AG04450 (cell line): ENCODE data around the gene KHSRP. TPM values are rescaled to one million over a fixed set of nuclear protein-coding genes. Genes with fewer than 3 reads are reported as not detected.

Experiments used
- CTCF ChIA-PET: fragments of 300-600, 350-600 bp; formaldehyde crosslinking; extraction: SDS; loops from one replicate; lab custom pipeline; 2022; ENCODE audit warnings: antibody characterized with exemption, inconsistent platforms; lab: Charles Lee
- POLR2A ChIA-PET: fragments of 350-600 bp; formaldehyde crosslinking; extraction: SDS; loops from one replicate; lab custom pipeline; 2021; ENCODE audit warnings: antibody characterized with exemption, inconsistent platforms; lab: Yijun Ruan, JAX
- DNase-seq: peaks from one replicate; pipeline ENCODE4 v3.0.0-alpha.2; 2011; ENCODE audit warnings: low read depth, low spot score
- H3K27ac ChIP-seq: one replicate; pipeline ENCODE4 v1.5.1; 2012; ENCODE audit warnings: low read depth, low read length, control low read depth
- H3K27me3 ChIP-seq: one replicate; pipeline ENCODE4 v1.6.0; 2012; ENCODE audit warnings: low read length; ENCODE audit not compliant: control insufficient read depth, insufficient read depth
- H3K4me3 ChIP-seq: 2 replicates; pipeline ENCODE4 v1.5.1; 2011; ENCODE audit warnings: mild to moderate bottlenecking, low read depth, low read length, control low read depth
- H3K9me3 ChIP-seq: 2 replicates; pipeline ENCODE4 v1.5.1; 2012; ENCODE audit warnings: low read length; ENCODE audit not compliant: control insufficient read depth, insufficient read depth
- CTCF ChIP-seq: IDR thresholded peaks from 2 replicates; pipeline ENCODE4 v1.5.1; 2011; ENCODE audit warnings: low read depth, low read length, control low read depth, inconsistent platforms
- polyA plus RNA-seq: library from polyadenylated mRNA; depleted of rRNA; stranded (reverse); fragments of >200 nt; gene quantifications from 2 replicates; pipeline ENCODE4 v1.2.3, GENCODE V29; 2011

KHSRP gene
- polyA plus RNA-seq, 1 experiment: 57.0 TPM

GRCh38 chr19:6442087-6442688, 17.6 kb upstream of the KHSRP start:
- no peaks in the 10 kb centered on the region; the same call in 1 of the 2 replicates for H3K9me3 ChIP-seq
- ChIA-PET CTCF (no interaction called here), POLR2A (no interaction called here)
- no peak for DNase-seq
- no peak for TF ChIP-seq CTCF
- H3K4me3 ChIP-seq: no peak overlapping the region
- H3K27me3 ChIP-seq: no peaks in the 10 kb centered on the region
- no peak overlapping the region for H3K27ac ChIP-seq

GRCh38 chr19:6440905-6441304, 16.3 kb upstream of the KHSRP start:
- Histone ChIP-seq H3K9me3 (no peaks in the 10 kb centered on the region), H3K27me3 (no peaks in the 10 kb centered on the region), H3K27ac (no peak overlapping the region), H3K4me3 (no peak overlapping the region)
- ChIA-PET CTCF (no interaction called here), POLR2A (no interaction called here)
- no peak for TF ChIP-seq CTCF
- DNase-seq: no peak

- no peaks in the 10 kb centered on the region for H3K27me3 ChIP-seq
- no peak overlapping the region for H3K27ac ChIP-seq
- no peak for TF ChIP-seq CTCF
- ChIA-PET CTCF (no interaction called here), POLR2A (no interaction called here)
- DNase-seq: no peak
- no peaks in the 10 kb centered on the region for H3K9me3 ChIP-seq
- H3K4me3 ChIP-seq: no peak overlapping the region
Measured at GRCh38 chr19:6439743-6440142, 15.1 kb upstream of the KHSRP start.

- Histone ChIP-seq H3K27me3 (peaks cover 3% of the 10 kb centered on the region), H3K4me3 (no peak within 1 kb of the TSS), H3K9me3 (no peaks in the 10 kb centered on the region), H3K27ac (no peak within 1 kb of the TSS)
- ChIA-PET POLR2A (no interaction called here), CTCF (no interaction called here)
- TF ChIP-seq CTCF: no peak
- no peak for DNase-seq
Measured at GRCh38 chr19:6433663-6434062, 9.1 kb upstream of the KHSRP start, which contains the start of gene SLC25A41. Gene SLC25A41, minus strand, starts transcription at chr19:6433763. Its CDS starts 70 bp downstream, at chr19:6433693.

- no peak for TF ChIP-seq CTCF
- POLR2A ChIA-PET: no interaction called here
- Histone ChIP-seq H3K4me3 (no peak overlapping the region), H3K27ac (no peak overlapping the region), H3K27me3 (peaks cover 3% of the 10 kb centered on the region), H3K9me3 (no peaks in the 10 kb centered on the region)
- CTCF ChIA-PET: no interaction called here
- no peak for DNase-seq
Measured at GRCh38 chr19:6433165-6433564, 8.6 kb upstream of the KHSRP start.
